GM10266 (cell line): Measurements from ENCODE around the gene KRT79.
A peak's percentile ranks its signal among the peaks of the same experiment; 100 is the strongest.

ENCODE experiments used
- DNase-seq: peaks from one replicate; pipeline ENCODE4 v3.0.0; 2012; ENCODE audit errors: extremely low spot score
- CTCF ChIP-seq: IDR thresholded peaks from 2 replicates; pipeline ENCODE4 v1.5.1; 2012; ENCODE audit warnings: mild to moderate bottlenecking, low read depth; ENCODE audit not compliant: control insufficient read depth, insufficient read depth; ENCODE audit errors: missing control alignments

KRT79 gene

DNA sequence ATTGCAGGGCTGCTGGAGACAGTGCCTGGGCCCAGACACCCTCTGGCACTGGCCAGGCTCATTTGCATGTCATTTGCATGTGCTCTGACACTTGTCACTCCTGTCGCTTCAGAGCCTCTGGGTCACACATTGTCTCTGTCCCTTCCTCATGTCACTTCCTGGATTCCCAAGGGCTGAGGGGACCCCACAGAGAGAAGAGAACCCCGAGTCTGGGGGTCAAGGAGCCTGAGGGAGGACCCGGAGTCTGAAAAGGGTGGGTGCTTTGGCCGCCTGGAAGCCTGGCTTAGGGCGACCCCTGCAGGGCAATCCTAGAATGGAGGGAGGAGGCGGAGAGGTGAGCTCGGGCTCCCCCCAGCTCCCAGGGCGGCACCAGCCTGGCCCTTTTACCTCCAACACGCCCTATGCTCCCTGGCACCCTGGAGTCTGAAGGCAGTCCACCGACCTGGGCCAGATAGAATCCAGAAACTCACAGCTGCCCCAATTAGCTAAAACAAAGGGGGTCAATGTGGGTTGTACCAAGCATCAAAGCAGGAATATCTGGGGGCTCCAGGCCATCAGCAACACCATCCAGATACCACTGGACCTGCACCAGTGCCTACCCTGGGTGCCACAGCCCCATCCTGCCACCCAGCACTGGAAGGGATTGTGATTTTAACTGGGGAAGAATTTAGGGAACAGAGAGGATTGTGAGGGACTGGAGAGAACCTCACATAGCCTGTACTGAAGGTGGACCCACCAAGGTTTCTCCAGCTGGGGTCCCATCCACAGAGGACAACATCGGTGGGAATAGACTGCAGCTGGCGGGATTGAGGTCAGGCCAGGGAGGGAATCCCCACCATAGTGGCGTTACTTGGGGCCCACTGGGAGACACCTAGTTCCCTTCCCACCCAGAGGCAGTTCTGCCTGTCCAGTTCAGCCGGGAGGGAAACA lies 36.5 kb upstream of the KRT79 start:
- peak; percentile 71 for TF ChIP-seq CTCF
- DNase-seq: peak; percentile 81

DNA sequence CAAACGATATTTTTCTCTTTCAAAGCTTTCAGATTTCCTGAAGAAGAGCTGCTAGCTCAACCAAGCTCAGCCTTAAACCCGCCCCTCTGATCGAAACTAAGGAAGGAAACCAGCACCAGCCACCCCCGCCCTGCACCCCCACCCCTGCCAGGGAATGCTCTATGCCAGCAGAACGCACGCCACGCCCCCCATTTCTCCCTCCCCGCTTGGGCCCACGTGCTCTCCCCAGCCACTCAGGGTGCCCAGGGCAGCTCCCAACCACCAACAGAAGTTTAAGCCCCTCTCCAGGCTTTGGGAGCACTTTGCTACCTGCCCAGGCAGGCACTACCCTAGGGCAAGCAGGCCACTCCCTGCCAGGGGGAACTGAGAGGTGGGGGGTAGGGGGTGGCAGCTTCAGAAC lies 33.5 kb upstream of the KRT79 start:
- no peak for TF ChIP-seq CTCF
- no peak for DNase-seq

DNA sequence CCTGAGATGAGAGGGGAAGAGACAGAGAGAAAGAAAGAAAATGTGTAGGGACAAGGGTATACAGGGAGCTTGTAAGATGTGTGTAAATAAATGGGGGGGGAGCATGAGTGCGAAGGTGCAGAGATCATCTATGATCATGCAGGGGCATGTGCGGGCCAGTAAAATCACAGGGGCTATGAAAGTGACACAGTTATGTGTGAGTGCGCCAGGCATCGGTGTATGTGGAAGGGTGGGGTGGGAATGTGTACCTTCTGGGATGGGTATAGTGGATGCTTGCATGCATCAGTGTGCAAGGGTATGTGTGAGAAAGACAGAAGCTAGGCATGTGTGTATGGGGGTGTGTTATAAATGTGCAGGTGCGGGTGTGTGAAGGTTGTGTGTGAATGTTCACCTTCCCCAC lies 33.0 kb upstream of the KRT79 start:
- no peak for DNase-seq
- no peak for TF ChIP-seq CTCF

DNA sequence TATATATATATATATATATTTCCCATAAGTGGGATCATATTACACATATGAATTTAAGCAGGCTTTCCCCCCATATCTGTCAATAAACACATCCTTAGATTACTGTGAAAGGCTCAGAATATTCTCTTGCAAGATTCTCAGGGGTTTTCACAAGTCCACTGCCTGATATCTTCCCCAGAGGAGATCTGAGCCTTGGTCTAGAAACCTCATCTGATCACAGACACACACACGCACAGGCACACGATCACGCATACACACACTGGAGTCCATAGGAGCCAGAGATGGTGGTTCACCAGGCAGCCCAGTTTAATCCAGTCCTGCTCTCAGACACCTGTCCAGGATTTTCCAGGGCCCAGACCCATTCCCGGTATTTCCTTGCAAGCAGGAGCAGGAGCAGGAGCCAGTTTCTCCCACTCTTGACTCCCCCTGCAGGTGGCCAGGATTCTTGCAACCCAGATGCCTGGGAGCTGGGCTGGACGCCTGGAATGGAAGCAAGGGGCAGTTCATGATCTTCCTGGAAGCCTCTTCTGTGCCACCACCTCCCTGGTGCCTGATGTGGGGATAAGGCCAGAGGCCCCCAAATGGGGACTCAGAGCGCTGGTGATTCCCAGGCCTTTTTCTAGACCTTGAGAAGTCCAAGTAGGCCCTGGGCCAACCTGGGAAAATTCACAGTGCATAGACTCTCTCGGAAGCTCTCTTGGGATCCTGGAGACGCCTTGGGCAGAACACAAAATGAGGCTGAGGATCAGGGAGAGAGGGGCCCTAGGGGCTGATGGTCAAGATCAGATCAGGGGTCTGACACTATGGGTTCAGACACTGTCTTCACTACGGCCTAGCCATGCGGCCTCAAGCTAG lies 31.2 kb upstream of the KRT79 start:
- TF ChIP-seq CTCF: peak; percentile 58
- peak; percentile 60 for DNase-seq

GRCh38 chr12:52862023-52862422 lies 27.9 kb upstream of the KRT79 start:
- no peak for TF ChIP-seq CTCF
- no peak for DNase-seq

DNA sequence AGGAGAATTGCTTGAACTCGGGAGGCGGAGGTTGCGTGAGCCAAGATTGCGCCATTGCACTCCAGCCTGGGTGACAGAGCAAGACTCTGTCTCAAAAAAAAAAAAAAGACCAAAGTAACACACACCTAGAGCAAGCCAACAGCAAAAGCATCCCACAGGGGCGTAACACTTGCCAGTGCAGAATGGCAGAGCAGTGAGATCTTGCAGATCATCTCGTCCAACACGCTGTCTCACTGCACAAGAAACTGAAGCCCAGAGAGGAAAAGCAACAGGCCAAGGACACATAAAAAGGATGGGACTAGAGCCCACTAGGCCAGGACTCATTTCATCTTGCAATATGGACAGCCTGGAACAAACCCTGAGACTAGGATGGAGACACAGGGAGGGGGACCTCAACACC lies 27.4 kb upstream of the KRT79 start:
- DNase-seq: no peak
- TF ChIP-seq CTCF: no peak
